A549 (cell line): ENCODE measurements around the gene SLC29A2. TPM values are rescaled to one million over a fixed set of nuclear protein-coding genes. Genes with fewer than 3 reads are reported as not detected.

Experiments used
- ATAC-seq, 2 experiments: fragments of 200-7000 bp in 1 of 2; fragments of >200 bp in 1 of 2; cut with Nextera tagmentation in 1 of 2; cut with Tn5 transposase in 1 of 2; 3 replicates each; pipeline versions ENCODE4 v1.8.0 to v1.9.1; 2018 to 2020; ENCODE audit warnings: mild to moderate bottlenecking in 1 of 2, moderate library complexity in 1 of 2
- CTCF ChIA-PET: fragments of 300-600 bp; sonication (Branson Sonifier 250); formaldehyde crosslinking; extraction: SDS; loops from one replicate; lab custom pipeline; 2021; ENCODE audit warnings: antibody characterized with exemption, inconsistent platforms; lab: Yijun Ruan, JAX
- POLR2A ChIA-PET: fragments of 350-600 bp; formaldehyde crosslinking; extraction: SDS; loops from one replicate; lab custom pipeline; 2021; ENCODE audit warnings: antibody characterized with exemption, inconsistent platforms; lab: Yijun Ruan, JAX
- DNase-seq, 2 experiments: peaks; one replicate each; pipeline versions ENCODE4 v3.0.0 to v3.0.0-alpha.2; 2011 to 2016; ENCODE audit warnings: low read depth in 1 of 2, low spot score in 1 of 2
- FAIRE-seq: peaks from 2 replicates; lab custom pipeline; 2011; peaks lifted over from hg19 to GRCh38; lab: Jason Lieb, UNC
- H3K27ac ChIP-seq, 2 experiments: fragments of >200 bp; sonication (Bioruptor Twin); formaldehyde crosslinking; 3 replicates each; pipeline ENCODE4 v1.5.1; 2016 to 2017
- H3K4me1 ChIP-seq: fragments of >200 bp; sonication (Bioruptor Twin); formaldehyde crosslinking; 3 replicates; pipeline ENCODE4 v1.6.1; 2016
- H3K4me2 ChIP-seq: fragments of >200 bp; sonication (Bioruptor Twin); formaldehyde crosslinking; 3 replicates; pipeline ENCODE4 v1.6.1; 2016
- H3K4me3 ChIP-seq: fragments of >200 bp; sonication (Bioruptor Twin); formaldehyde crosslinking; 3 replicates; pipeline ENCODE4 v1.5.1; 2016
- H3K9me3 ChIP-seq: fragments of >200 bp; sonication (Bioruptor Twin); formaldehyde crosslinking; 3 replicates; pipeline ENCODE4 v1.6.1; 2016
- BCL3 ChIP-seq: fragments of >200 bp; sonication (Bioruptor Twin); formaldehyde crosslinking; IDR thresholded peaks from 3 replicates; pipeline ENCODE4 v1.6.1; 2016
- CEBPB ChIP-seq, 2 experiments: fragments of >200 bp in 1 of 2; sonication (Bioruptor Twin) in 1 of 2; formaldehyde crosslinking in 1 of 2; IDR thresholded peaks; 2 replicates each; pipeline ENCODE4 v1.6.1; 2012 to 2016
- CTCF ChIP-seq: fragments of >200 bp; sonication (Bioruptor Twin); formaldehyde crosslinking; IDR thresholded peaks from 3 replicates; pipeline ENCODE4 v1.5.1; 2016
- E2F6 ChIP-seq: IDR thresholded peaks from 2 replicates; pipeline ENCODE4 v1.6.1; 2012; ENCODE audit warnings: low read depth, borderline replicate concordance
- EHF ChIP-seq: fragments of 250-450 bp; sonication (Bioruptor Pico); IDR thresholded peaks from 2 replicates; pipeline ENCODE4 v1.5.0; 2020; ENCODE audit warnings: mild to moderate bottlenecking
- FOSL2 ChIP-seq, 2 experiments: fragments of 450-650 bp in 1 of 2; fragments of >200 bp in 1 of 2; sonication (Bioruptor Twin) in 1 of 2; formaldehyde crosslinking; IDR thresholded peaks; 2 replicates each; pipeline versions ENCODE4 v1.5.0 to v1.6.1; 2016 to 2020; ENCODE audit warnings: mild to moderate bottlenecking in 1 of 2, moderate library complexity in 1 of 2
- HMGXB4 ChIP-seq: fragments of 250-450 bp; sonication (Bioruptor Pico); IDR thresholded peaks from 2 replicates; pipeline ENCODE4 v1.5.0; 2021; ENCODE audit warnings: mild to moderate bottlenecking, moderate library complexity, borderline replicate concordance
- JUN ChIP-seq, 2 experiments: fragments of >200 bp; sonication (Bioruptor Twin); formaldehyde crosslinking; IDR thresholded peaks; 2 replicates in 1 of 2; 3 replicates in 1 of 2; pipeline ENCODE4 v1.6.1; 2016 to 2017
- MAFK ChIP-seq: fragments of 450-650 bp; IDR thresholded peaks from 2 replicates; pipeline ENCODE4 v1.6.1; 2014; ENCODE audit not compliant: partially characterized antibody
- MAX ChIP-seq: IDR thresholded peaks from 2 replicates; pipeline ENCODE4 v1.6.1; 2012
- MYC ChIP-seq: IDR thresholded peaks from 2 replicates; pipeline ENCODE4 v1.6.1; 2012; ENCODE audit warnings: mild to moderate bottlenecking, inconsistent platforms, low read length, improper control_type of control experiment, borderline replicate concordance
- NFE2L2 ChIP-seq: fragments of 150-350 bp; conservative IDR thresholded peaks from 2 replicates; pipeline ENCODE4 v1.6.1; 2014; ENCODE audit warnings: low read length
- NPAS2 ChIP-seq: fragments of 250-450 bp; sonication (Bioruptor Pico); IDR thresholded peaks from 2 replicates; pipeline ENCODE4 v1.8.0; 2022; ENCODE audit warnings: mild to moderate bottlenecking, moderate library complexity, borderline replicate concordance
- NR3C1 ChIP-seq: fragments of >200 bp; sonication (Bioruptor Twin); formaldehyde crosslinking; IDR thresholded peaks from 3 replicates; pipeline ENCODE4 v1.6.1; 2017
- PBX3 ChIP-seq: IDR thresholded peaks from 2 replicates; pipeline ENCODE4 v1.6.1; 2012
- POLR2A ChIP-seq: IDR thresholded peaks from 2 replicates; pipeline ENCODE4 v1.6.1; 2012; ENCODE audit warnings: mild to moderate bottlenecking, low read length
- POLR2AphosphoS2 ChIP-seq: conservative IDR thresholded peaks from 2 replicates; pipeline ENCODE4 v1.6.1; 2012; ENCODE audit warnings: low read length, improper control_type of control experiment, inconsistent platforms
- RFX5 ChIP-seq: fragments of 450-650 bp; IDR thresholded peaks from 2 replicates; pipeline ENCODE4 v1.7.1; 2014; ENCODE audit warnings: antibody characterized with exemption, mild to moderate bottlenecking, moderate library complexity
- RNF2 ChIP-seq: fragments of 200-600 bp; sonication (generic); IDR thresholded peaks from 2 replicates; pipeline ENCODE4 v1.6.1; 2016; ENCODE audit warnings: low read depth, mild to moderate bottlenecking, antibody characterized with exemption, moderate library complexity, borderline replicate concordance
- SREBF2 ChIP-seq: fragments of 450-650 bp; IDR thresholded peaks from 2 replicates; pipeline ENCODE4 v1.6.1; 2014; ENCODE audit warnings: mild to moderate bottlenecking, moderate library complexity
- WGBS: methylation state at CpG from one replicate; pipeline ENCODE4 v1.1.6; 2017; ENCODE audit errors: missing lambda C conversion rate; 5-methylcytosine and 5-hydroxymethylcytosine counted together
- polyA plus RNA-seq, 4 experiments: library from polyadenylated mRNA; depleted of rRNA in 3 of 4; stranded (reverse); fragments of >200 nt; fragmentation: RNase III in 1 of 4; extraction: RNeasy Plus Mini Kit Qiagen cat#74134 plus additional on column Dnase treatment in 1 of 4; gene quantifications; 2 replicates in 3 of 4; 3 replicates in 1 of 4; pipeline ENCODE4 v1.2.3, GENCODE V29; 2011 to 2017

SLC29A2 gene
- polyA plus RNA-seq, 2 of the 4 experiments (the other 2 are of a cell fraction), result 2.6 to 7.6 TPM

GRCh38 chr11:66349084-66349386 lies 22.5 kb downstream of the SLC29A2 start (continued):
- no peak for TF ChIP-seq E2F6
- TF ChIP-seq POLR2A, result no peak

- CTCF ChIA-PET, result interaction anchor here (0.8 to 7.9 kb wide), 12 partner anchors 10 to 65 kb away, joined by 3 to 57 read pairs (median 6); partner anchors contain the start of gene RIN1
Measured at GRCh38 chr11:66347425-66348276, 23.9 kb downstream of the SLC29A2 start, which contains the start of gene B4GAT1. Gene B4GAT1 (minus strand): TSS chr11:66347629. CDS start chr11:66347545, 84 bp downstream.

More at GRCh38 chr11:66347425-66348276, 23.9 kb downstream of the SLC29A2 start, which contains the start of gene B4GAT1:
- POLR2A ChIA-PET, result interaction anchor here (0.5 to 1.2 kb wide), 6 partner anchors 15 to 80 kb away, joined by 3 to 7 read pairs (median 3); no protein-coding TSS in a partner anchor
- no peak for TF ChIP-seq RNF2
- TF ChIP-seq EHF (CRISPR knock-in tag), result no peak
- 0 out of 2 replicates have a peak, but pooled peaks have one; percentile 1 for TF ChIP-seq NFE2L2
- peak; percentile 87 for TF ChIP-seq MAX
- no peak for TF ChIP-seq CTCF
- peak; percentile 91 for TF ChIP-seq HMGXB4
- TF ChIP-seq FOSL2 (IDR thresholded peaks at IDR 0.05), result no peak
- TF ChIP-seq FOSL2 (CRISPR knock-in tag; IDR thresholded peaks at IDR 0.05), result peak; percentile 4; the same call in 1 of the 2 replicates
- no peak for TF ChIP-seq RFX5
- no peak for TF ChIP-seq MAFK
- TF ChIP-seq SREBF2, result peak; percentile 86
- TF ChIP-seq JUN (IDR thresholded peaks at IDR 0.05), result peak in 1 of 2 experiments; percentile 60; a peak in 2 of 5 replicates
- no peak for TF ChIP-seq NR3C1
- no peak for TF ChIP-seq POLR2AphosphoS2
- TF ChIP-seq PBX3, result 0 out of 2 replicates have a peak, but pooled peaks have one; percentile 14
- peak; percentile 34; the same call in 1 of the 2 replicates for TF ChIP-seq MYC
- peak; percentile 57; the same call in 1 of the 3 replicates for TF ChIP-seq BCL3
- peak in 1 of 2 experiments; percentile 42; a peak in 1 of 4 replicates for TF ChIP-seq CEBPB (IDR thresholded peaks at IDR 0.05)
- peak; percentile 31 for TF ChIP-seq POLR2A
- no peak for TF ChIP-seq NPAS2 (CRISPR knock-in tag)
- DNase-seq (peak; percentile 81 to 95), FAIRE-seq (no peak), ATAC-seq (peak; percentile 78 to 83)
- H3K27ac ChIP-seq, result peak within 1 kb of the TSS; percentile 90 to 97
- H3K4me3 ChIP-seq, result peak within 1 kb of the TSS; percentile 88
- H3K9me3 ChIP-seq, result no peaks in the 10 kb centered on the region
- peak within 1 kb of the TSS; percentile 77 for H3K4me2 ChIP-seq
- WGBS, result under 1% methylated on average over 34 of the region's 101 CpGs
- H3K4me1 ChIP-seq, result peaks cover 39% of the 10 kb centered on the region
